HepG2 (cell line): Measurements from ENCODE around the gene TCFL5. TPM values are rescaled to one million over a fixed set of nuclear protein-coding genes. Genes with fewer than 3 reads are reported as not detected.
A peak's percentile ranks its signal among the peaks of the same experiment; 100 is the strongest.

Experiments used
- FOXA1 ChIP-seq, 2 experiments: fragments of 450-650 bp in 1 of 2; sonication (generic) in 1 of 2; formaldehyde crosslinking in 1 of 2; IDR thresholded peaks; 2 replicates each; pipeline versions ENCODE4 v1.4.0 to v1.6.1; 2016 to 2020; ENCODE audit warnings: missing genetic modification reagents in 1 of 2
- FOXK2 ChIP-seq: fragments of 450-650 bp; IDR thresholded peaks from 2 replicates; pipeline ENCODE4 v1.6.1; 2016
- HDAC6 ChIP-seq: fragments of 200-600 bp; sonication (generic); IDR thresholded peaks from 2 replicates; pipeline ENCODE4 v1.7.0; 2017; ENCODE audit warnings: mild to moderate bottlenecking, antibody characterized with exemption, low read length, low read depth
- IRF1 ChIP-seq: sonication (generic); formaldehyde crosslinking; IDR thresholded peaks from 2 replicates; pipeline ENCODE4 v1.4.0; 2020; ENCODE audit warnings: low read depth, mild to moderate bottlenecking, missing genetic modification reagents
- PITX1 ChIP-seq: sonication (generic); formaldehyde crosslinking; IDR thresholded peaks from 2 replicates; pipeline ENCODE4 v1.5.1; 2020; ENCODE audit warnings: mild to moderate bottlenecking, missing genetic modification reagents
- RBAK ChIP-seq: sonication (generic); formaldehyde crosslinking; IDR thresholded peaks from 2 replicates; pipeline ENCODE4 v1.5.1; 2020; ENCODE audit warnings: mild to moderate bottlenecking, missing genetic modification reagents
- SRSF4 ChIP-seq: fragments of 200-400 bp; formaldehyde crosslinking; IDR thresholded peaks from one replicate; pipeline ENCODE4 v1.6.1; 2018; ENCODE audit warnings: mild to moderate bottlenecking, low read depth, low read length, moderate library complexity; ENCODE audit not compliant: poor library complexity, severe bottlenecking
- STAG1 ChIP-seq: sonication (generic); formaldehyde crosslinking; IDR thresholded peaks from 2 replicates; pipeline ENCODE4 v1.4.0; 2020; ENCODE audit warnings: missing genetic modification reagents
- ZNF30 ChIP-seq: sonication (generic); formaldehyde crosslinking; IDR thresholded peaks from 2 replicates; pipeline ENCODE4 v1.5.0; 2020; ENCODE audit warnings: mild to moderate bottlenecking, missing genetic modification reagents
- ZNF652 ChIP-seq: IDR thresholded peaks from 2 replicates; pipeline ENCODE4 v1.6.1; 2016; ENCODE audit warnings: low read depth, borderline replicate concordance
- ZNF772 ChIP-seq: sonication (generic); formaldehyde crosslinking; IDR thresholded peaks from 2 replicates; pipeline ENCODE4 v1.5.0; 2020; ENCODE audit warnings: mild to moderate bottlenecking, missing genetic modification reagents
- polyA plus RNA-seq, 8 experiments: library from polyadenylated mRNA; depleted of rRNA in 3 of 8; stranded (reverse) in 7 of 8; unstranded in 1 of 8; fragments of >200 nt; fragmentation: Illumina TruSeq in 4 of 8; extraction: Trizol in 4 of 8; gene quantifications; 2 replicates each; pipeline versions ENCODE4 v1.2.1 to v1.2.3, GENCODE V29; 2011 to 2016; ENCODE audit warnings: low read depth in 4 of 8, missing spikeins in 1 of 8, mixed read lengths in 1 of 8; ENCODE audit not compliant: insufficient read depth in 1 of 8
- total RNA-seq, 5 experiments: library from RNA; depleted of rRNA; stranded (reverse); fragments of >200 nt; fragmentation: Illumina TruSeq; extraction: Trizol; gene quantifications; 2 replicates each; pipeline ENCODE4 v1.2.3, GENCODE V29; 2016; ENCODE audit warnings: low read depth in 1 of 5
- TF ChIP-seq, protein P1 (sequence below): sonication (generic); formaldehyde crosslinking; IDR thresholded peaks from 2 replicates; pipeline ENCODE4 v1.4.0; 2020; ENCODE audit warnings: missing genetic modification reagents
- TF ChIP-seq, protein P2 (sequence below), 2 experiments: fragments of 450-650 bp in 1 of 2; sonication (generic) in 1 of 2; formaldehyde crosslinking in 1 of 2; IDR thresholded peaks; 2 replicates each; pipeline versions ENCODE4 v1.6.1 to v1.8.0; 2016 to 2022; ENCODE audit warnings: antibody characterized with exemption in 1 of 2, mild to moderate bottlenecking in 1 of 2, missing genetic modification reagents in 1 of 2
- TF ChIP-seq, protein P3 (sequence below): sonication (generic); formaldehyde crosslinking; IDR thresholded peaks from 2 replicates; pipeline ENCODE4 v1.4.0; 2020; ENCODE audit warnings: missing genetic modification reagents

The TCFL5 gene
- total and polyA plus RNA-seq, 2 of the 13 experiments (the other 11 are each of a cell fraction or from before 2014, with no cell fraction given), result 14.8 to 20.0 TPM

GRCh38 chr20:62808211-62808865 is 53.3 kb downstream of the TCFL5 start (continued):
- no peak for TF ChIP-seq IRF1 (CRISPR knock-in tag)
- TF ChIP-seq FOXK2, result no peak
- peak; percentile 76 for TF ChIP-seq STAG1 (CRISPR knock-in tag)
- TF ChIP-seq SRSF4, result no peak
- peak; percentile 10; the same call in 1 of the 2 replicates for TF ChIP-seq PITX1 (CRISPR knock-in tag)
- no peak for TF ChIP-seq HDAC6
- TF ChIP-seq ZNF30, result no peak
- TF ChIP-seq, protein P1, sequence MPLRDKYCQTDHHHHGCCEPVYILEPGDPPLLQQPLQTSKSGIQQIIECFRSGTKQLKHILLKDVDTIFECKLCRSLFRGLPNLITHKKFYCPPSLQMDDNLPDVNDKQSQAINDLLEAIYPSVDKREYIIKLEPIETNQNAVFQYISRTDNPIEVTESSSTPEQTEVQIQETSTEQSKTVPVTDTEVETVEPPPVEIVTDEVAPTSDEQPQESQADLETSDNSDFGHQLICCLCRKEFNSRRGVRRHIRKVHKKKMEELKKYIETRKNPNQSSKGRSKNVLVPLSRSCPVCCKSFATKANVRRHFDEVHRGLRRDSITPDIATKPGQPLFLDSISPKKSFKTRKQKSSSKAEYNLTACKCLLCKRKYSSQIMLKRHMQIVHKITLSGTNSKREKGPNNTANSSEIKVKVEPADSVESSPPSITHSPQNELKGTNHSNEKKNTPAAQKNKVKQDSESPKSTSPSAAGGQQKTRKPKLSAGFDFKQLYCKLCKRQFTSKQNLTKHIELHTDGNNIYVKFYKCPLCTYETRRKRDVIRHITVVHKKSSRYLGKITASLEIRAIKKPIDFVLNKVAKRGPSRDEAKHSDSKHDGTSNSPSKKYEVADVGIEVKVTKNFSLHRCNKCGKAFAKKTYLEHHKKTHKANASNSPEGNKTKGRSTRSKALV (CRISPR knock-in tag), result peak; percentile 46; the same call in 1 of the 2 replicates
- TF ChIP-seq RBAK (CRISPR knock-in tag), result no peak
- TF ChIP-seq ZNF652 (CRISPR knock-in tag), result no peak
- no peak for TF ChIP-seq FOXA1 (IDR thresholded peaks at IDR 0.05)
- TF ChIP-seq FOXA1 (CRISPR knock-in tag; IDR thresholded peaks at IDR 0.05), result no peak
- TF ChIP-seq, protein P2, sequence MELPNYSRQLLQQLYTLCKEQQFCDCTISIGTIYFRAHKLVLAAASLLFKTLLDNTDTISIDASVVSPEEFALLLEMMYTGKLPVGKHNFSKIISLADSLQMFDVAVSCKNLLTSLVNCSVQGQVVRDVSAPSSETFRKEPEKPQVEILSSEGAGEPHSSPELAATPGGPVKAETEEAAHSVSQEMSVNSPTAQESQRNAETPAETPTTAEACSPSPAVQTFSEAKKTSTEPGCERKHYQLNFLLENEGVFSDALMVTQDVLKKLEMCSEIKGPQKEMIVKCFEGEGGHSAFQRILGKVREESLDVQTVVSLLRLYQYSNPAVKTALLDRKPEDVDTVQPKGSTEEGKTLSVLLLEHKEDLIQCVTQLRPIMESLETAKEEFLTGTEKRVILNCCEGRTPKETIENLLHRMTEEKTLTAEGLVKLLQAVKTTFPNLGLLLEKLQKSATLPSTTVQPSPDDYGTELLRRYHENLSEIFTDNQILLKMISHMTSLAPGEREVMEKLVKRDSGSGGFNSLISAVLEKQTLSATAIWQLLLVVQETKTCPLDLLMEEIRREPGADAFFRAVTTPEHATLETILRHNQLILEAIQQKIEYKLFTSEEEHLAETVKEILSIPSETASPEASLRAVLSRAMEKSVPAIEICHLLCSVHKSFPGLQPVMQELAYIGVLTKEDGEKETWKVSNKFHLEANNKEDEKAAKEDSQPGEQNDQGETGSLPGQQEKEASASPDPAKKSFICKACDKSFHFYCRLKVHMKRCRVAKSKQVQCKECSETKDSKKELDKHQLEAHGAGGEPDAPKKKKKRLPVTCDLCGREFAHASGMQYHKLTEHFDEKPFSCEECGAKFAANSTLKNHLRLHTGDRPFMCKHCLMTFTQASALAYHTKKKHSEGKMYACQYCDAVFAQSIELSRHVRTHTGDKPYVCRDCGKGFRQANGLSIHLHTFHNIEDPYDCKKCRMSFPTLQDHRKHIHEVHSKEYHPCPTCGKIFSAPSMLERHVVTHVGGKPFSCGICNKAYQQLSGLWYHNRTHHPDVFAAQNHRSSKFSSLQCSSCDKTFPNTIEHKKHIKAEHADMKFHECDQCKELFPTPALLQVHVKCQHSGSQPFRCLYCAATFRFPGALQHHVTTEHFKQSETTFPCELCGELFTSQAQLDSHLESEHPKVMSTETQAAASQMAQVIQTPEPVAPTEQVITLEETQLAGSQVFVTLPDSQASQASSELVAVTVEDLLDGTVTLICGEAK (IDR thresholded peaks at IDR 0.05), result no peak
- TF ChIP-seq, protein P2 (CRISPR knock-in tag; IDR thresholded peaks at IDR 0.05), result no peak
- no peak for TF ChIP-seq ZNF772 (CRISPR knock-in tag)
- TF ChIP-seq, protein P3, sequence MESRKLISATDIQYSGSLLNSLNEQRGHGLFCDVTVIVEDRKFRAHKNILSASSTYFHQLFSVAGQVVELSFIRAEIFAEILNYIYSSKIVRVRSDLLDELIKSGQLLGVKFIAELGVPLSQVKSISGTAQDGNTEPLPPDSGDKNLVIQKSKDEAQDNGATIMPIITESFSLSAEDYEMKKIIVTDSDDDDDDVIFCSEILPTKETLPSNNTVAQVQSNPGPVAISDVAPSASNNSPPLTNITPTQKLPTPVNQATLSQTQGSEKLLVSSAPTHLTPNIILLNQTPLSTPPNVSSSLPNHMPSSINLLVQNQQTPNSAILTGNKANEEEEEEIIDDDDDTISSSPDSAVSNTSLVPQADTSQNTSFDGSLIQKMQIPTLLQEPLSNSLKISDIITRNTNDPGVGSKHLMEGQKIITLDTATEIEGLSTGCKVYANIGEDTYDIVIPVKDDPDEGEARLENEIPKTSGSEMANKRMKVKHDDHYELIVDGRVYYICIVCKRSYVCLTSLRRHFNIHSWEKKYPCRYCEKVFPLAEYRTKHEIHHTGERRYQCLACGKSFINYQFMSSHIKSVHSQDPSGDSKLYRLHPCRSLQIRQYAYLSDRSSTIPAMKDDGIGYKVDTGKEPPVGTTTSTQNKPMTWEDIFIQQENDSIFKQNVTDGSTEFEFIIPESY, result 0 out of 2 replicates have a peak, but pooled peaks have one; percentile 27
